ENCODE results near the gene ZNF660. TPM values are rescaled to one million over a fixed set of nuclear protein-coding genes. Genes with fewer than 3 reads are reported as not detected.

ZNF660 gene
- 1.4 and 2.1 TPM in 2 replicates for total RNA-seq

GRCh38 chr3:44584646-44585501, at the start of gene ZNF660:
ZNF660 (plus strand) TSS chr3:44584964; CDS start chr3:44594194, 9,230 bp downstream.

GRCh38 chr3:44554626-44555592, 29.9 kb upstream of the ZNF660 start, which contains the start of gene ZKSCAN7:
ZKSCAN7 (plus strand) TSS chr3:44555193; CDS start chr3:44557048, 1,855 bp downstream.

GRCh38 chr3:44624749-44625480, 40.2 kb downstream of the ZNF660 start, which contains the start of gene ZNF197:
ZNF197 (plus strand) TSS chr3:44625036; CDS start chr3:44629155, 4,119 bp downstream.

GRCh38 chr3:44648564-44649229, 63.9 kb downstream of the ZNF660 start, which contains the start of gene ZNF35:
ZNF35 (plus strand) TSS chr3:44648732; CDS start chr3:44651068, 2,336 bp downstream.

Other genes starting within 250 kb of the ZNF660 start
- 10.5 and 24.9 TPM in 2 replicates for gene TCAIM, start 246.2 kb upstream of the ZNF660 start, total RNA-seq
- gene ZNF445, start 107.3 kb upstream of the ZNF660 start, total RNA-seq: 7.4 and 8.8 TPM in 2 replicates
- gene ZKSCAN7, start 29.8 kb upstream of the ZNF660 start, total RNA-seq: 5.8 and 6.2 TPM in 2 replicates
- gene ZNF197, start 40.1 kb downstream of the ZNF660 start, total RNA-seq: 17.8 and 19.4 TPM in 2 replicates
- 6.1 and 7.6 TPM in 2 replicates for gene ZNF35, start 63.8 kb downstream of the ZNF660 start, total RNA-seq
- gene ZNF502, start 127.7 kb downstream of the ZNF660 start, total RNA-seq: 1.7 and 4.6 TPM in 2 replicates
- 7.7 and 9.0 TPM in 2 replicates for gene ZNF501, start 144.7 kb downstream of the ZNF660 start, total RNA-seq
- gene KIAA1143, start 176.7 kb downstream of the ZNF660 start, total RNA-seq: 12.7 and 16.7 TPM in 2 replicates
- gene KIF15, start 176.8 kb downstream of the ZNF660 start, total RNA-seq: 1.3 and 2.7 TPM in 2 replicates